Inflammatory macrophage treated with lipopolysaccharide for 4 hours (primary cell): Measurements from ENCODE around the gene GSPT1.

Experiments
- DNase-seq: peaks from one replicate; pipeline ENCODE4 v3.0.0-alpha.2; 2020

The GSPT1 gene

DNA sequence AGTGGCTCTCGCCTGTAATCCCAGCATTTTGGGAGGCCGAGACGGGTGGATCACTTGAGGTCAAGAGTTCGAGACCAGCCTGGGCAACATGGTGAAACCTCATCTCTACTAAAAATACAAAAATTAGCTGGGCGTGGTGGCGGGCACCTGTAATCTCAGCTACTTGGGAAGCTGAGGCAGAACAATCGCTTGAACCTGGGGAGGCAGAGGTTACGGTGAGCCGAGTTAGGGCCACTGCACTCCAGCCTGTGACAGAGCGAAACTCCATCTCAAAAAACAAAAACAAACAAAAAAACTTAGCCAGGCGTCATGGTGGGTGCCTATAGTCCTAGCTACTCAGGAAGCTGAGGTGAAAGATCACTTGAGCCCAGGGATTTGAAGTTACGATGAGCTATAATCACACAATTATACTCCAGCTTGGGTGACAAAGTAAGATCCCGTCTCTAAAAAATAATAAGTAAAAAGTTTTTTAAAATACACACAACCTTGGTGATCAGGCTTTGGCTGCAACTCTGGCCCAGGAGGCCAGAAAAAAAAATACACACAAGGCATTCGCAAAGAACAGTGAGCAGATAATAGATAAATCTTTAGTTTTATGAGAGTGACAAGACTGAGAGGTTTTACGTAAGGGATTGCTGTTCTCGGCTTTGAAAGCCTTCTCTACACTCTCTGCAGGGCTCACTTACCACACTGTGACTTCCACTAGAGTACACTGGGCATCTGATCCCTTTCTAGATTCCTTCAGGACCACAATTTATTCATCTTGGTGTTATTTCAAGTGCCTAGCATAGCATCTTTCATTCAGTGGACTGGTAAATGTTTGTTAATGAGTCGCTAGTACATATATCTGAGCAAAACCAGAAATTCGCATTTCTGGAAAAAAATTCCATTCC, 5.9 kb downstream of the GSPT1 start:
- DNase-seq: no peak

- no peak for DNase-seq
Measured at GRCh38 chr16:11907160-11907970, 8.4 kb downstream of the GSPT1 start.

GRCh38 chr16:11903906-11904305, 11.8 kb downstream of the GSPT1 start:
- no peak for DNase-seq

- DNase-seq: no peak
Measured at GRCh38 chr16:11901091-11901490, 14.7 kb downstream of the GSPT1 start.

GRCh38 chr16:11896486-11897176, 19.1 kb downstream of the GSPT1 start:
- peak; percentile 71 for DNase-seq

DNA sequence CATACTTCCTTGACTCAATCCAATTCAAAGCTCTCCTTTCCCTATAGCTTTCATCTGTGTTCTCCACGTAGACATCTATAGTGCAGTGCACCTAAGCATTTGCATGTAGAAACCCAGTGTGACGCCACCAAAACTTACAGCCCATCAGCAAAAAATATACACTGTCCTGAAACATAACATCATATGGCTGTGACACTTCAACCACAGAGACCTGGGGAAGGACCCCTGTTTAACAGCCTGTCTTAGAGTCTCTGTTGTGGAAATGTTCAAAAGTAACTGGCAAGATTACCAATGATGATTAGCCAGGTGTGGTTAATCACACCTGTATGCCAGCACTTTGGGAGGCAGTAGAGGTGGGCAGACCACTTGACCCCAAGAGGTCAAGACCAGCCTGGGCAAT, 22.2 kb downstream of the GSPT1 start:
- DNase-seq: no peak

GRCh38 chr16:11892761-11893160, 23.0 kb downstream of the GSPT1 start:
- DNase-seq: peak; percentile 73

- DNase-seq: no peak
Measured at GRCh38 chr16:11890231-11890965, 25.4 kb downstream of the GSPT1 start.

- DNase-seq: no peak
Measured at GRCh38 chr16:11886881-11887280, 28.9 kb downstream of the GSPT1 start.

- DNase-seq: no peak
Measured at GRCh38 chr16:11884035-11884434, 31.7 kb downstream of the GSPT1 start.

GRCh38 chr16:11880007-11880406, 35.7 kb downstream of the GSPT1 start:
- peak; percentile 59 for DNase-seq

DNA sequence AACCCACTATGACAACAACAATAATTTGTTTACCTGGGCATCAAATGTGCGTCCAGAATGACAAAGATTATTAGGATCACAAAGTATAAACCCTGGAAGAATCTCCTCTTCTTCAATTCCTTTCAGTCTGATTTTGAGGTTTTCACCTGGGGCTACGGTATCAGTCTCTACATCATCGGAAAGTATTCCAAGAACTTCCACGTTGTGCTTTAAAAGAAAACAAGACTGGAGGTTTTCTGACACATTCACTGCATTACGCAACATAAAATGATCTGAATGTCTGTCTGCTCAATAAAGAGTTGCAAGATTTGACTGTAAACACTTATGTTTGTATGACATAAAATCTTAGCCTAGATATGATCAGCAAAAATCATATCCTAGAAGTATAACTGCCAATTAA, 38.4 kb downstream of the GSPT1 start:
- no peak for DNase-seq

GRCh38 chr16:11876306-11876705, 39.5 kb downstream of the GSPT1 start:
- no peak for DNase-seq

- DNase-seq: no peak
Measured at GRCh38 chr16:11875721-11876120, 40.0 kb downstream of the GSPT1 start.

GRCh38 chr16:11871193-11871592, 44.6 kb downstream of the GSPT1 start:
- DNase-seq: no peak

DNA sequence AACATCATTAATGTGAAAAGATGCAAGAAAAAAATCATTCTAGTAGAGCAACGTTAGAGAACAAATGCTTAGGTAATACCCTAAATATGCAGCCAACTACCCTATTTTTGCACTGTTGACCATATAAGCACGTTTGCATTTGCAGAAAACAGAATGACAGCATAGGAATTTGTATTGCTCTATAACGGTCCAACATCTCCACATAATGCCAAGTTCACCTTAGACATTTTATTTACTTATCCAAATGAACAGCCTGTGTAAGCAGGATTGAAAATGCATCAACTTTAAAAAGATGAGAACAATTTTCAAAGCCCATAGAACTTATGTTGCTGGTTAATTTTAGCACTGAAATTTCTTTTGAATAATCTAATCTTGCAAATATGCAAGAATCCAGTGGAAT, 45.4 kb downstream of the GSPT1 start:
- DNase-seq: no peak

DNA sequence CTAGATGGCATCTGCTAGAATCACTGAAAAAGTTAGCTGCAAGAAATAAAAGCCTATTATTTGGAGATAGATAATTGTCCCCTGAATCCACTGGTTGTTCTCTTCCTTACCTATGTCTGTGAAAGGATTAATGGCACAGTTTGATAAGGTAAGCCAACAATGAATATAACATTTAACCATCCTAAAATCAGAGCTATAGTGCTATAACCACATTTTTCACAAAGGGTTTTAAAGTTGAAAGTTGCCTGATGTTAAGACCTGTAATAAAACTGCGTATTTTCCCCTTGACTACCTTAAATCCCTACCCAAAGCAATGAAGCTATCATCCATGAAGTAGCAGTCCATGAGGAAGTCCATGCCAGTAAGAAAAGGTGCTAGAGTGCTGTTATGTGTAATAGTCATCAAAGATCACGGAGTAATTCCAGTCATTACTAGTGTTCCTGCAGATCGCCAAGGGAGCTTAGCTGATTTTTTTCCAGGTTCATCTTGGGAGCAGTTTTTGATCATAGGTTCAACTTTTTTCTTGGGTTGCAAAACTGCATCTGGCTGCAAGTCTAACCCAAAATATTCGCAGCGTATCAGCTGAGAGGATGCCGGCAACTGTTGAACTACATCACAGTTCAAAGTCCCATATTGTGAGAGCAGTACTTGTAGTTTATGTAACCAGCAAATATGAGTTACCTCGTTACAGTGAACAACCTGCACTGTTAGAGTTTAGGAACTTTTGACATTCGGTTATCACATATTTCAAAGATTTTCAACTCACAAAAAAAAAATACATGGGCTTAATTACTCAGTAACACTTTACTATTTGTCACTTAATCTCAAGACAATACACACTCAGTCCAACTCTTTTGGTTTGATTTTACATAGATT, 46.2 kb downstream of the GSPT1 start:
- no peak for DNase-seq

DNA sequence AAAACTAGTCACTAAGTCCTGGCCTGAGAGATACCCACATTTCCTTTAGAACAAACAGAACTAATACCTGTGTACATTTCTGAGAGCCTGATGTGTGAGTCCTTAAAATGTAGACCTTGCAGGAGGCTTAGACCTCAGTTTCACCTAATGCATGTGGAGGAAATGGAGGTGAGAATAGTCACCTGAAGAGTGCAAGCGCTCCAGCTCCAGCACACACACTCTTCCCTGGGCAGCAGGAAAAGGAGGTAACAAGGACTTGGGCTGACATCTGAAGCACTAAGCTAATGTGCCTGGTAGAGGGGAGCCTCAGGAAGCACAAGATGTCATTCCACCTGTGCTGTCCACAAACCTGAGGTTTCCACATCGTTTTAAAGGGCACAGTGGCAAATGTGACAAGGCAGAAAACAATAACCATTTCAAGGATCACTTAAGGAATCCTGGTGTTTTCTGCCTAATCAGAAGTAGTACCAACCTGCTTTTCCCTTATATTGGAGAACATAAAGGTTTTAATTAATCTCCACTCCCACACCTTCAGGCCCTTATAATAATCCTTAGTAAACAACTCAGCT, 47.3 kb downstream of the GSPT1 start:
- DNase-seq: no peak

- no peak for DNase-seq
Measured at GRCh38 chr16:11862489-11862888, 53.3 kb downstream of the GSPT1 start.

DNA sequence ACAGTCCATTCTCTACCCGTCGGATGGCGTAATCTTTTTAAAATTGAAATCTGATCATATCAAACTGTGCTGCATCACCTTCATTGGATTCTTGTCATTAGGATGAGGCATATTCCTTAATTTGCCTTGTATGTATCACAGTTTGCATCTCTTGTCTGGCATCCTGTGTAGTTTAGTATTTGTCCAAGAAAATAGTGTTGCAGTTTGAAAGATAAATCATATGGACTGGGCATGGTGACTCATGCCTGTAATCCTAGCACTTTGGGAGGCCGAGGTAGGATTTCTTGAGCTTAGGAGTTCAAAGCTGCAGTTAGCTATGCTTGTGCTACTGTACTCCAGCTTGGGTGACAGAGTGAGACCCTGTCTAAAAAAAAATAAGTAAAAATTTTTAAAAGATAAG, 58.6 kb downstream of the GSPT1 start:
- no peak for DNase-seq

- no peak for DNase-seq
Measured at GRCh38 chr16:11852092-11852809, 63.5 kb downstream of the GSPT1 start.
